K562 (cell line): ENCODE results near the gene WDR18. TPM values are rescaled to one million over a fixed set of nuclear protein-coding genes. Genes with fewer than 3 reads are reported as not detected.

Experiments
- HNRNPLL ChIP-seq: fragments of 200-400 bp; formaldehyde crosslinking; IDR thresholded peaks from 2 replicates; pipeline ENCODE4 v1.6.1; 2017; ENCODE audit warnings: low read length, low read depth, mild to moderate bottlenecking; ENCODE audit not compliant: poor library complexity, severe bottlenecking
- L3MBTL2 ChIP-seq: fragments of 450-650 bp; IDR thresholded peaks from 2 replicates; pipeline ENCODE4 v1.6.1; 2016; ENCODE audit warnings: mild to moderate bottlenecking, moderate library complexity
- MBD1 ChIP-seq: fragments of 250-450 bp; sonication (Bioruptor Pico); IDR thresholded peaks from 2 replicates; pipeline ENCODE4 v1.8.0; 2022; ENCODE audit warnings: inconsistent platforms
- SMAD1 ChIP-seq: fragments of 150-350 bp; IDR thresholded peaks from 2 replicates; pipeline ENCODE4 v1.6.1; 2014; ENCODE audit warnings: low read length, low read depth; ENCODE audit not compliant: partially characterized antibody
- SREBF2 ChIP-seq: sonication (generic); formaldehyde crosslinking; IDR thresholded peaks from 2 replicates; pipeline ENCODE4 v1.4.0; 2020; ENCODE audit warnings: mild to moderate bottlenecking, missing genetic modification reagents
- TBP ChIP-seq: optimal IDR thresholded peaks from 2 replicates; pipeline ENCODE3; 2011; ENCODE audit warnings: low read depth, low read length, improper control_type of control experiment
- ZBTB33 ChIP-seq: sonication (generic); formaldehyde crosslinking; IDR thresholded peaks from 2 replicates; pipeline ENCODE4 v1.8.1; 2023; ENCODE audit warnings: mild to moderate bottlenecking, missing genetic modification reagents
- ZNF740 ChIP-seq, 3 experiments: fragments of 200-800 bp in 1 of 3; sonication (Bioruptor generic) in 1 of 3; sonication (generic) in 1 of 3; formaldehyde crosslinking in 1 of 3; IDR thresholded peaks; 2 replicates each; pipeline versions ENCODE4 v1.6.1 to v1.8.0; 2016 to 2022; ENCODE audit warnings: mild to moderate bottlenecking in 2 of 3, missing compliant biosample characterization in 2 of 3, missing genetic modification characterization in 2 of 3, missing genetic modification reagents in 1 of 3
- polyA plus RNA-seq, 8 experiments: library from polyadenylated mRNA; depleted of rRNA in 4 of 8; stranded (reverse) in 5 of 8; unstranded in 3 of 8; fragments of >200 nt; fragmentation: Nextera tagmentation in 2 of 8; fragmentation: Illumina TruSeq in 1 of 8; extraction: Ambion mirVana in 2 of 8; extraction: Trizol in 1 of 8; gene quantifications; 2 replicates each; pipeline versions ENCODE4 v1.2.1 to v1.2.3, GENCODE V29; 2011 to 2014; ENCODE audit warnings: inconsistent platforms in 1 of 8, missing spikeins in 1 of 8
- total RNA-seq, 7 experiments: library from RNA; depleted of rRNA in 6 of 7; stranded (reverse); fragments of >200 nt in 6 of 7; fragmentation: Illumina TruSeq in 2 of 7; extraction: Trizol in 2 of 7; gene quantifications; 2 replicates each; pipeline versions ENCODE4 v1.2.1 to v1.2.3, GENCODE V29; 2011 to 2021; ENCODE audit warnings: low replicate concordance in 1 of 7

Gene WDR18
- total and polyA plus RNA-seq, 9 of the 15 experiments (the other 6 are each of a cell fraction or from before 2014, with no cell fraction given) = 0.65 to 181 (median 30.1) TPM

- TF ChIP-seq ZBTB33 (CRISPR knock-in tag) (peak; percentile 73), TBP (peak; percentile 10), HNRNPLL (peak; percentile 22), MBD1 (CRISPR knock-in tag) (0 out of 2 replicates have a peak, but pooled peaks have one; percentile 24), L3MBTL2 (peak; percentile 73), SMAD1 (no peak), ZNF740 (CRISPR knock-in tag; IDR thresholded peaks at IDR 0.05) (peak; percentile 60; the same call in 1 of the 2 replicates), ZNF740 (tag; IDR thresholded peaks at IDR 0.05) (no peak), SREBF2 (CRISPR knock-in tag) (no peak)
Measured at GRCh38 chr19:939439-939838, 44.7 kb upstream of the WDR18 start (continued).
